Measurements from ENCODE around the gene AKAP6. TPM values are rescaled to one million over a fixed set of nuclear protein-coding genes. Genes with fewer than 3 reads are reported as not detected.

Gene AKAP6
- total and polyA plus RNA-seq, 4 donors, result 0.42 to 3.2 (median 1.7) TPM

GRCh38 chr14:32606301-32606700 is 277.2 kb downstream of the AKAP6 start:
- Histone ChIP-seq H3K4me1 (ENCODE audit: control insufficient read depth in 4 of 4, insufficient read depth in 4 of 4, low read length in 3 of 4) (no peaks in the 10 kb centered on the region), H3K36me3 (ENCODE audit: control insufficient read depth in 4 of 4, insufficient read depth in 3 of 4, low read depth in 1 of 4, low read length in 3 of 4) (no peaks in the 10 kb centered on the region), H3K27me3 (ENCODE audit: control insufficient read depth in 4 of 4, insufficient read depth in 4 of 4, low read length in 3 of 4) (no peaks in the 10 kb centered on the region), H3K9ac (ENCODE audit: low read depth in 1 of 2, low read length in 2 of 2) (no peak overlapping the region), H3K27ac (ENCODE audit: low read depth in 1 of 2, low read length in 2 of 2) (no peak overlapping the region), H3K9me3 (ENCODE audit: control insufficient read depth in 4 of 4, low read length in 3 of 4) (no peaks in the 10 kb centered on the region), H3K4me3 (ENCODE audit: low read depth in 1 of 3, low read length in 3 of 3) (no peak overlapping the region)
- no peak for DNase-seq (ENCODE audit: low spot score)
- TF ChIP-seq TAF1 (conservative IDR thresholded peaks at IDR 0.05), result no peak
- no peak for TF ChIP-seq GABPA (IDR thresholded peaks at IDR 0.05 in 1 of 2, conservative IDR thresholded peaks at IDR 0.05 in 1 of 2)
- no peak for TF ChIP-seq ATF3 (IDR thresholded peaks at IDR 0.05)
- TF ChIP-seq MAX (IDR thresholded peaks at IDR 0.05), result no peak
- TF ChIP-seq ZBTB33 (IDR thresholded peaks at IDR 0.05), result no peak
- no peak for TF ChIP-seq NR2F2 (IDR thresholded peaks at IDR 0.05)
- TF ChIP-seq FOXA2 (IDR thresholded peaks at IDR 0.05), result no peak
- TF ChIP-seq SP1 (IDR thresholded peaks at IDR 0.05), result no peak
- no peak for TF ChIP-seq EGR1 (IDR thresholded peaks at IDR 0.05; ENCODE audit: low read depth in 2 of 2)
- no peak for TF ChIP-seq HNF4A (conservative IDR thresholded peaks at IDR 0.05)
- no peak for TF ChIP-seq FOXA1 (IDR thresholded peaks at IDR 0.05)
- WGBS, result 94% methylated on average over 2 of the region's 2 CpGs

GRCh38 chr14:32607399-32607798 is 278.3 kb downstream of the AKAP6 start:
- TF ChIP-seq HNF4G (IDR thresholded peaks at IDR 0.05) (no peak), EGR1 (IDR thresholded peaks at IDR 0.05; ENCODE audit: low read depth in 2 of 2) (no peak), REST (IDR thresholded peaks at IDR 0.05) (no peak), TAF1 (conservative IDR thresholded peaks at IDR 0.05) (no peak), MAX (IDR thresholded peaks at IDR 0.05) (no peak), SP1 (IDR thresholded peaks at IDR 0.05) (no peak), RXRA (IDR thresholded peaks at IDR 0.05) (no peak), JUND (IDR thresholded peaks at IDR 0.05) (no peak), NR2F2 (IDR thresholded peaks at IDR 0.05) (no peak), HNF4A (conservative IDR thresholded peaks at IDR 0.05) (no peak), CTCF (IDR thresholded peaks at IDR 0.05; ENCODE audit: low read depth, low read length, missing input control) (no peak), ZBTB33 (IDR thresholded peaks at IDR 0.05) (no peak), YY1 (IDR thresholded peaks at IDR 0.05) (no peak), RAD21 (IDR thresholded peaks at IDR 0.05) (no peak), GABPA (IDR thresholded peaks at IDR 0.05 in 1 of 2, conservative IDR thresholded peaks at IDR 0.05 in 1 of 2) (no peak), ATF3 (IDR thresholded peaks at IDR 0.05) (no peak), FOXA1 (IDR thresholded peaks at IDR 0.05) (no peak), FOXA2 (IDR thresholded peaks at IDR 0.05) (no peak)
- no peak overlapping the region for H3K4me3 ChIP-seq (ENCODE audit: low read depth in 1 of 3, low read length in 3 of 3)
- no peak for DNase-seq (ENCODE audit: low spot score)
- 97% methylated on average over 1 of the region's 1 CpG for WGBS
- no peak overlapping the region for H3K9ac ChIP-seq (ENCODE audit: low read depth in 1 of 2, low read length in 2 of 2)
- H3K27me3 ChIP-seq (ENCODE audit: control insufficient read depth in 4 of 4, insufficient read depth in 4 of 4, low read length in 3 of 4), result no peaks in the 10 kb centered on the region
- H3K36me3 ChIP-seq (ENCODE audit: control insufficient read depth in 4 of 4, insufficient read depth in 3 of 4, low read depth in 1 of 4, low read length in 3 of 4), result no peaks in the 10 kb centered on the region
- no peaks in the 10 kb centered on the region for H3K9me3 ChIP-seq (ENCODE audit: control insufficient read depth in 4 of 4, low read length in 3 of 4)
- no peak overlapping the region for H3K27ac ChIP-seq (ENCODE audit: low read depth in 1 of 2, low read length in 2 of 2)
- no peaks in the 10 kb centered on the region for H3K4me1 ChIP-seq (ENCODE audit: control insufficient read depth in 4 of 4, insufficient read depth in 4 of 4, low read length in 3 of 4)
